Heart left ventricle (tissue), 13 donors: ENCODE data around the gene EEF1AKMT2.

Experiments
- CTCF ChIP-seq, 12 donors: fragments of 200-600 bp; sonication (generic) in 4 of 12; IDR thresholded peaks; one replicate each; pipeline versions ENCODE4 v1.5.0 to v1.8.0; 2018 to 2022; ENCODE audit warnings: antibody characterized with exemption in 12 of 12, mild to moderate bottlenecking in 5 of 12
- POLR2A ChIP-seq, 2 donors: fragments of 450-650 bp; IDR thresholded peaks; one replicate each; pipeline ENCODE4 v1.6.1; 2017; ENCODE audit warnings: antibody characterized with exemption in 2 of 2, mild to moderate bottlenecking in 2 of 2, moderate library complexity in 2 of 2
- donor health status: ischemic (EF 13 %, LVEDD 7.1; RV severe dilation, severe dysfunction).
- donor health status: DM: no; HTN: yes; CAD: no.
- donor health status: DM: no; HTN: no; CAD: no.
- donor health status: ischemic (EF 25% LVEDD 6.9; RV normal size, moderate dysfunction).
- donor health status: ischemic (EF 25% LVEDD 5.7; RV mildly dilated, moderate dysfunction).
- donor health status: ischemic (EF 35%, LVEDD 5.7; RV mildly dilated, moderate dysfunction).
- donor health status: nonischemic (EF 11% LVEDD 7.7; RV severe dilation, severe dysfunction).
- donor health status: DM: yes; HTN: yes; CAD: no.
- donor health status: PGD.
- donor health status: ischemic (EF 29% LVEDD 5.4; RV normal size, mild dysfunction).
- donor health status: nonischemic (EF 23%, LVEDD 6.1; RV moderate dilation, normal function).

GRCh38 chr10:124754227-124754626 is 37.5 kb downstream of the EEF1AKMT2 start:
- TF ChIP-seq POLR2A (IDR thresholded peaks at IDR 0.05) (no peak), CTCF (IDR thresholded peaks at IDR 0.05) (no peak)
